ENCODE results near the gene DNAJC18. TPM values are rescaled to one million over a fixed set of nuclear protein-coding genes. Genes with fewer than 3 reads are reported as not detected.
A peak's percentile ranks its signal among the peaks of the same experiment; 100 is the strongest.
"Not testable (repeated sequence)": the region's sequence is repeated elsewhere in the genome, so short reads cannot be mapped to it uniquely, and the experiment has no call there.

The DNAJC18 gene
- 23.0 TPM for polyA plus RNA-seq (ENCODE audit: insufficient read length)

DNA sequence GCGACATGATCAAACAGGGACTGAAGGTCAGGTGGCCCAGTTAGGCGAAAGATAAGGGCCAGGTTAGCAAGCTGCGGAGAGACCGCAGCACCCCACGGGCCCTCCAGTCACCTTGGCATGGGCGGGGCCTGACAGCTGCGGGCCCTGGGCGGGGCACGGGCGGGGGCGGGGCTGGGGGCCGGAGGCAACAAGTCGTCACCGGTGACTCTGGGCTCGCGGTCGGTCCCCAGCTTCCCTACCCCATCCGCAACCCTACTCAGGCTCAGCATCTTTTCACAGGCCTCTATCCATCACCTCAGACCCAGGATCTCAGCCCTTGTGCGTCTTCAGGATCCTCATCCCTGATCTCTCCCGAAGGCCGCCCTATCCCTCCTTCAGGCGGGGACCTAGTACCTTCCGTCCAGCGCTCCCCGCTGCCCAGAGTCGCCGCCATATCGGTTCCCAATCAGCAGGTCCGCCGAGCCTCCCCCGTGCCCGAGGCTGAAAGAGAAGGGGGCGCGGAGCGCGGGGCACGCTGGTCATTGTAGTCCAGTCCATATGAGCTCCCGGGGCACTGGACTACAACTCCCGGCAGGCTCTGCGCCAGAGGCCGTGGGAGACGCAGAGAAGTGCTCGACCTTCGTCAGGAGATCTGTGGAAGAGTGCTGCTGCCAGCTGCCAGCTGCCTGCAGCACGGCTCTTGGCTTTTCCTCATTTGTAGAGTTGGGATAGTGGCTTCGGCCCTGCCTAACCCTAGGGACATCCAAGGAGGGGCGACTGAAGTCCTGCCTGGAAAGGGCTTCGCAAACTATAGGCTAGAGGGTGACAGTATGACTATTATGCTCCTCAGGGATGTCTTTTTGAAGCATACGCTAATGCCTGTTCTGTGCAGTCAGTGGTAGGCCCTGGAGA, at the start of gene DNAJC18:
Gene DNAJC18 (minus strand): TSS at position 513 of the 891 bp plus-strand sequence. CDS start 80 bp downstream, at position 433.
- DNase-seq, result peak; percentile 94

DNA sequence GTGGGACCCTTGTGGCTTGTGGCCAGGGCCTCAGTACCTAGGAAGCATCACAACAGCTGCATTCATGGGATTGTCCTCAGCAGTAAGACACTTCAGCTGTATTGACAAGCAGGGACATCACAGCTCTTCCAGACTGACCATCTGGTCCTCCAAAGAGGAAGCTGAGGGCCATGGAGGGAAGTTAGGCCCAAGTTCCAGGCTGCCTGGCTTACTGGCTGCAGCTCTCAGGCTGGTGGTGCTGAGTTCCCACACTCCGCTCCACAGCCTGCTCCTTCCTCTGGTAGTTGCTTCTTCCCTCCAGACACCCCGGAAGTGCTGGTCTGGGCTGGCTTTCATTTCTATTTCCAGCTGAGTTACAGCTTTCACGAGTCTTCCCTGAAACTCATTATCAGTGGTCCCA, 48.9 kb upstream of the DNAJC18 start:
- DNase-seq, result no peak

DNA sequence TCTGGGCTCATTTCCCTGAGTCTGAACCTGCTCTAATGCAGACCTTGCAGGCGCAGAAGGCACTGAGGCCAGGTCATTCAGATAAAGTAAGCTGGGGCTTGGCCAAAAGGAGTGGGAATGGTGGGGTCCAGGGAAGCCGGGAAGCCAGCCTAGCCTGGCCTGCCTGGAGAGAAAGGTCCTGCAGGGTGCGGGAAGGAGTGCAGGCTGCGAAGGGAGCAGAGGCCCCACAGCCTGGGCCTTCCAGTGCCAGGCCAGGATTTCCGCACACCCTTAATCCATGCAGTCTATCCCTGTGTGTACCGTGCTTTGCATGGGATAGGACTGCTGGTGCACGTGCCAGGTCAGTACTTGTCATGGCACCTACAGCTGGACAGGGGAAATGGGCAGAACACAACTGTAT, 46.9 kb upstream of the DNAJC18 start:
- no peak for DNase-seq

DNA sequence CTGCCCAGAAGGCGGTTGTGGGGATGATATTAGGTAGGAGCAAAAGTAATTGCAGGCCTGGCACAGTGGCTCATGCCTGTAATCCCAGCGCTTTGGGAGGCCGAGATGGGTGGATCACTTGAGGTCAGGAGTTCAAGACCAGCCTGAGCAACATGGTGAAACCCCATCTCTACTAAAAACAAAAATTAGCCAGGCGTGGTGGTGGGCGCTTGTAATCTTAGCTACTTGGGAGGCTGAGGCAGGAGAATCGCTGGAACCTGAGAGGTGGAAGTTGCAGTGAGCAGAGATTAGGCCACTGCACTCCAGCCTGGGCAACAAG, 43.5 kb upstream of the DNAJC18 start:
- DNase-seq, result not testable (repeated sequence)

DNA sequence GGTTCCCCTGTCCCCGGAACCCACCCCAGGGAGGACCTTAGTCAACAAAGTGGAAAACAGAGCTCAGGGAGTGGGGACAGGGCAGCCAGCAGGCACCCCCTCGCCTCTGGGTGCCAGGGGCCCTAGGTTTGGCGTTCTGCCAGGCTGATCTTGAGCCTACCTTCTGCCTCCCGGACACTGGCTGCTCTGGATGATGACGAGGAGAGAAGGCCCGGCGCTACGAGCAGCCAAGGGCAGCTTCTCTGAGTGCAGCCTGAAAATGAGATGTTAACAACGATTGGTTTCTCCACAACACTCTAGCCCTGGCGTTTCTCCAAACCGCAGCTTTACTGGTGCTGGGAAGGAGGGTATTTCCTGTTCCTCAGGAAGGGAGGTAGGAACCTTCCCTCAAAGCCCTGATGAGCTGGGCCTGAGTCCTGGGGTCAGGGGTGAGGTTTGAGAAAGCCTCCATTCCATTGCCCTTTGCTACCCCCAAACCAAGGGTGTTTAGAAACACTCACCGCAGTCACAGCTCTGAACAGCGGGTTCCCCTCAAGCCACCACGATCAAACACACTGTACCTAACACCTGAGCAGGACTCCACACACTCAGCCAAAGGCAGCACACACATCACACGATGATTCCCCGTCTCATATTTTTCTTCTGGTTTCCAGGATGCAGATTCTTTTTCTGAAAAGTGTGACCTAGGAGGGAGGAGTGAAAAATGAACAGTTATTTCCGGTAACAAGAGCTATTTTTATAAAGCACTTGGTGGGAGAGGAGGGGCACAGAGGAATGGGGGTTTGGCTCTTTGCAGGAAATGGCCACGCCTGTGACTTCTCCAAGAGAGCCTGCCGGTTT, 42.9 kb upstream of the DNAJC18 start, which contains the start of gene STING1:
Gene STING1 (minus strand): TSS at position 709 of the 840 bp plus-strand sequence. CDS start 1,054 bp downstream, outside the sequence.
- DNase-seq, result peak; percentile 81

DNA sequence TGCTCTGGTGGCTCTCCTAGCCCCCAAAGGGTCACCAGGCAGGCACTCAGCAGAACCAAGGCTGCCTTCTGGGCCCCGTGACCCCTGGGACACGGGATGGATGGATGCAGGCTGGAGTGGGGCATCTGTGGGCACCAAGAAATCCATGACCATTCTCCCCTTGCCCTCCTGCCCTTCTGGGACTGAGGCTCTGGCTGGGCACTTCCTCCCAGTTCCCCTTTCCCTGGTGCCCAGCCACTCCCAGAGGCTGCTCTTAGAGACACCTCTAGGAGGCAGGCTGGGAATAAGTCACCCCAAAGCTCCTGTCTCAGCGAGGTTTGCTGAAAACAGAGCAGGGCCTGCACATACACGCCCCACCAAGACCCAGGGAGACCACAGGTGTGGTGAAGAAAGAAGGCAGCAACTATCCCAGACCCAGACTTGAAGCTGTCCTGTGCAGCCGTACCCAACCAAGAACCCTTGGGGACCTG, 42.3 kb upstream of the DNAJC18 start:
- no peak for DNase-seq

DNA sequence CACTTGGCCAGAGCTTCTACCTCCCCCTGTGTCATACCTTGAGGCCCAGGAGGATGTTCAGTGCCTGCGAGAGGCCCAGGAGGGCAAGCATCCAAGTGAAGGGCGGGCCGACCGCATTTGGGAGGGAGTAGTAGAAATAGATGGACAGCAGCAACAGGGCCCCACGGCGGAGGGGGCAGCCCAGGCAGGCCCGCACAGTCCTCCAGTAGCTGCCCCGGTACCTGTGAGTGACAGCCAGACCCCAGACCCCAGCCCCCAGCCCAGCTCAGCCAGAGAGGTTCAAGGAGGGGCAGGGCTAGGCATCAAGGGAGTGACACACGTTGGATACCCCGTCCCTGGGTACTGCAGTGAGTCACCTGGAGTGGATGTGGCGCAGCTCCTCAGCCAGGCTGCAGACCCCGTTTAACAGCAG, 41.8 kb upstream of the DNAJC18 start:
- DNase-seq, result peak; percentile 50

DNA sequence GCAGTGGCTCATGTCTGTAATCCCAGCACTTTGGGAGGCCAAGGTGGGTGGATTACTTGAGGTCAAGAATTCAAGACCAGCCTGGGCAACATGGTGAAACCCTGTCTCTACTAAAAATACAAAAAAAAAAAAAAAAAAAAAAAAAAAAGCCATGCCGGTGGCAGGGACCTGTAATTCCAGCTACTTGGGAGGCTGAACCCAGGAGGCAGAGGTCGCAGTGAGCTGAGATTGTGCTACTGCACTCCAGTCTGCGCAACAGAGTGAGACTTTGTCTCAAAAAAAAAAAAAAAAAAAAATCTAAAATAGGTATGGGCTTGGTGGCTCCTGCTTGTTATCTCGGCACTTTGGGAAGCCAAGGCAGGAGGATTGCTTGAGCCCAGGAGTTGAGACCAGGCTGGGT, 40.4 kb upstream of the DNAJC18 start:
- not testable (repeated sequence) for DNase-seq

DNA sequence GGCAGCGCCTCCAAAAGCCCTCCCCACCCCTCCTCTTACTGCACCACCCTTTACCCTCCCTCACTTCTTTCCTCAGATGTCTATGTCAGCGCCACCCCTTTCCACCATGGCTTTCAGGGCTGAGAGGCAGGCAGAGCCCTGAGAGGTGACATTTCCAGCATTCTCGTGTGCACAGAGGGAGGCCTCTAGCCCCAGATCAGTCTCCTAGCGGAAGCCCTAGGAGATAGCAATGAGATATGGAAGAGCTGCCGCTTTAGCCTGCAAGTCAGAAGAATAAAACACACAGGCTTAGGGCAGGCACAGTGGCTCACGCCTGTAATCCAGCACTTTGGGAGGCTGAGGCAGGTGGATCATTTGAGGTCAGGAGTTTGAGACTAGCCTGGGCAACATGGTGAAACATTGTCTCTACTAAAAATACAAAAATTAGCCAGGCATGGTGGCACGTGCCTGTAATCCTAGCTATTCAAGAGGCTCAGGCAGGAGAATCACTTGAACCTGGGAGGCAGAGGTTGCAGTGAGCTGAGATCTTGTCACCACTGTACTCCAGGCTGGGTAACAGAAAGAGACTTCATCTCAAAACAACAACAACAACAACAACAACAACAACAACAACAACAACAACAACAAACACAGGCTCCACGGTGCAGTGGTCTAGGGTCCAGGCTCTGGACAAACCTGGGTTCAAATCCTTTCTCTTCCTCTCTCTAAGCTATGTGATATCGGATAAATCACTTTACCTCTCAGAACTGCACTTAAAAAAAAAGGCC, 39.5 kb upstream of the DNAJC18 start:
- DNase-seq, result not testable (repeated sequence)

DNA sequence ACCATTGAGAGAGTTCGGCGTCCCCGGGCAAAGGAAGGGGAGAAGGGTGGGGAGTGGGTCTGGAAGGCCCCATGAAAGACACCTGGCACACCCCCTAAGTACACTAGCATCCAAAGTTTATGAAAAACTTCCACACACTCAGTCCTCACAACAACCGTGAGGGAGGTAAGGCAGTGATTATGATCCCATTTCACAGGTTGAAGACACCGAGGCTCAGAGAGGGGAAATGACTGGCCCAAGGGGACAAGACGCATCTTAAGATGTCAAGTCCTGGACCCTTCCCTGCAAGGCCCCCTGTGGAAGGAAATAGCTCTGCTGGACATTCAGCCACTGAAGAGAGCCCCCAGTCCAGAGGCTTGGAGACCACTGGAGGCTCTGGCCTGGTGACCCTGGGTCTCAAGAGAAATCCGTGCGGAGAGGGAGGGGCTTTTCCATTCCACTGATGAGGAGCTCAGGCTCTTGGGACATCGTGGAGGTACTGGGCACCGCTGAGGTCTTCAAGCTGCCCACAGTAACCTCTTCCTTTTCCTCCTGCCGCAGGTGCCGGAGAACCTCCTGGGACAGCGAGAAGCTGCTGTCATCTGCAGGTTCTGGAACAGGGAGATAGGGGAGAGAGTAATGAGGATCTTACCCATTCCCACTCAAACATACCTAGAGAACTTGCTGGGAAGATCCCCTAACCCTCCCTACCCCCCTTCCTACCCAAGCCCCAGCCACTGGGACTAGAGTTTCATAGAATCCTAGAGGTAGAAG, 36.7 kb upstream of the DNAJC18 start:
- no peak for DNase-seq

DNA sequence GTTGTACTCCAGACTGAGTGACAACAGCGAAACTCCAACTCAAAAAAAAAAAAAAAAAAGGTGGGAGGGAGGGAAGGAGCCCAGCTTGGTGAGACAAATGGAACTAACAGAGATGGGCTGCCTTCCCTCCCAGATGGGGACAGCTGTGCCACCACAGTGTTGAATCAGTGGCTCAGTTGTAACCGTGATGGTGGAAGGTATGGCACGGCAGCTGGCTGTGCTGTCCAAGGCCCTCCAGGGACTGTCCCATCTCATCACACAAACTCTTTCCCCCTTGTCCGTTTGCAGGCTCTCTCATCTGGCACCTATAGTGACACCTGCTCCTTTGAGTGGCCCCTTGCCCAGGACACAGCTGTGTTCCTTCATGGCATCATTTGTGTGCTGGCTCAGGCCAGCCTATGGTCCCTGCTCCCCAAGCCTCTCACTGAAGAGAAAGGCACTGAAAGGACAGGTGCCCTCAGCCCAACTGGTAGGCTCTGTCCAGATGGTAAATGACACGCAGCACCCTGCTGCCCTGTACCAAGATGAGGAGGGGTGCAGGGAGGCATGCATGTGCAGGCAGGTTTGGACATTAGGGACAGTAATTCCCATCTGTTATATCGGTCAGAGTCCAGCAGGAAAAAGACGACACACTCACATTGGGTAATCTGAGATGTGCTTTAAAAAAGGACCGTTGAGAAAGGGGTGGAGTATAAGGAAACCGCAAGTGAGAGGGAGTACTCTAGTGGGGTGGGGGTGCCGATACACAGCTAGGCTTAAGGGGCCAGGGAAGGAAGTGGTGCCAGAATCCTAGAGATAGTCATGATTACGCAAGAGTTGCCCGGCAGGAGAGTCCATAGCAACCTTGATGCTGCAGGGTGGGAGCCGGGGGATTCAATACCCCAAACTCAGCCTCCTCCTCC, 35.8 kb upstream of the DNAJC18 start:
- no peak for DNase-seq

DNA sequence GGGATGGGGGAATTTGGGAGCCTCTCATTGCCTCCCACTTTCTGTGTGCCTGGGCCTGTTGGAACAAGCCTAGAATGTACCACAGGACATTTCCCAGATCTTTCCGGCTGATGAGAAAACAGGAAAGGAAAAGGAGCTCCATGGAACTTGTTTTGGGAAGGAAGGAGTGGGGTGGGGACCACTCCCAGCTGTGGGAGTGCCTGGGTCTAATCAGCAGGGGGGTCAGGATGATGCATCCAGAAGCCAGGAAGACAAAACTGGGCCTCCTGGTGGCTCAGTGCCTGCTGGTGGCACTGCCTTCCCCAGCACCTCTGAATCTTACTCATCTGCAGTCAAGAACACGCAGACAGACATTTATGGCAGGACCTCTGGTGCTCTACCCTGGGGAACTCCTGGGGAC, 34.2 kb upstream of the DNAJC18 start:
- DNase-seq, result no peak

DNA sequence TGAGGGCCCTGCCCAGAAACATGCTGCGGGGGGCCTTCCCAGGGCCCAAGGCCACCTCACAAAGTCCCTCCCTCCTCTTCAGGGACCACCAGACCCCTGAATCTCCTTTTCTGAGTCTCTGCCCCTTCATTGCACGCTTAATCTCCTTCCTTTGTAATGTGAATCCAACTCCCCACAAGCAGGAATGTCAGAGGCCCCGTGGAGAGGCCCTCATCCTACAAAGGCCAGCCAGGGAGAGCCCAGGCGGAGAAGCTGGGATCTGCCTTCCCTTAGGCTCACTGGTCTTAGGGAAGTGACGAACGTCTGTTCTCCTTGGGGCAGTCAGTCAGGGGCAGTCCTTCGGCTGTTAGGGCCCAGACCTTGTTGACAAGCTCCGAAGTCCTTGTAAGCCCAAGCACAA, 33.8 kb upstream of the DNAJC18 start:
- DNase-seq, result no peak

DNA sequence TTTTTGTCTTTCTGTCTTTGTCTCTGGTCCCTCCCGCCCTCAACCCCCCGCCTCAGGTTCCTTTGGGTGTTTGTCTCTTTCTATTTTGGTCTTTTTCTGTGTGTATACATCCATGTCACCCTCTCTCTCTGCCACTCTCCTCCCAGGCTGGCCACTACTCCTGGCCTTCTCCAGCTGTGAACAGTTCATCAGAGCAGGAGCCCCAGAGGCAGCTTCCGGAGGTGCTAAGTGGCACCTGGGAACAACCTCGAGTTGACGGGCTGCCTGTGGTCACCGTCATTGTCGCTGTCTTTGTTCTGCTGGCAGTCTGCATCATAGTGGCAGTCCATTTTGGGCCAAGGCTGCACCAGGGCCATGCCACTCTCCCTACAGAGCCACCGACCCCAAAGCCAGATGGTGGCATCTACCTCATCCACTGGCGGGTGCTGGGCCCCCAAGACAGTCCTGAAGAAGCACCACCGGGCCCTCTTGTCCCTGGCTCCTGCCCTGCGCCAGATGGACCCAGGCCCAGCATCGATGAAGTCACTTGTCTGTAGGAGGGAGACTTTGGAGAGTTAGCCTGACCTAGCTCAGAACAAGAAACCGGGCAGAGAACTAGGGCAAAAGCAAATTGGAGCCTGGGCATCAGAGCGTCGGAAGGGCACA, 33.2 kb upstream of the DNAJC18 start:
- no peak for DNase-seq

DNA sequence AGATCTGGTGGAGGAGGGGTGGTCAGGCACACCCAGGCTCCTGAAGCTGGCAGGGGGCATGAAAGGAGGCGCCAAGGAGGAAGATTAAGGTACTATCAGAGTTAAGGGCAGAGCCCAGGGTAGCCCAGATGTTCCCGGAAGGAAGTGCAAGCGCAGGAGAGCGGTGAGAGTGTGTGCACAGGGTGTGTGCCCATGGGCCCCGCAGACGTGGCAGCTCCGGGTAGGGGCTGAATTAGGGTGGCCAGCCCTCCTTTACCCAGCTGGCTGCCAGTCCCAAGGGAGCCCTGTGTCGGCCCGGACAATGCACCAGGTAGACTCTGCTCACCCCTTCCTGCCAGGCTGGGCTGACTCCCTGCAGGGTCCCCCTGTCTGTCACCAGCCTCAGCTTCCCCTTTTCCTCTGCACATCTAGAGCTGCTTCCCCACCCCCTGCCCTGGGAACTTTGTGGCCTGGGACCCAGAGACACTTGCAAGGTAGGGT, 31.5 kb upstream of the DNAJC18 start, which contains the start of gene SMIM33:
Gene SMIM33 (plus strand): TSS at position 184 of the 480 bp plus-strand sequence. CDS start 118 bp downstream, at position 302.
- DNase-seq, result no peak

DNA sequence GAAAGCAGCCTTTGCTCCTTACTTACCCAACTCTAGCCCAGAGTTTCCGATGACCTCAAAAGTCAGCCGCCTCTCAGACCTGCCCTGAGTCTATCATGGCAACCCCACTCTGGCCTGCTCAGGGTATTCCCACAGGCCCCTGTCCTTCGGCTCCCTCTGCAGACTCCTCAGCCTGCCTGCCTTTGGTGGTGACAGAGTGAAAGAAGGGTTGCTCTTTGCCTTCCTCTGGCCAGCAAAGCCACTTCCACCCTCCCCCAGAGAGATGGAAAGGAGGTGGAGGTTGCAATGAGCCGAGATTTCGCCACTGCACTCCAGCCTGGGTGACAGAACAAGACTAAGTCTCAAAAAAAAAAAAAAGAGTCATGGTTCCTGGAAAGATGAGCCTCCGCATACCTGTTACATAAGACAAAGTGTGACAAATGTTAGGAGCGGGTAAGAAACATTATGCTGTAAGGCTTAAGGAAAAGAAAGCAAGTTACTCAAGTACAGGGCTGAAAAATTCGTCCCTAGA, 29.2 kb upstream of the DNAJC18 start:
- no peak for DNase-seq

DNA sequence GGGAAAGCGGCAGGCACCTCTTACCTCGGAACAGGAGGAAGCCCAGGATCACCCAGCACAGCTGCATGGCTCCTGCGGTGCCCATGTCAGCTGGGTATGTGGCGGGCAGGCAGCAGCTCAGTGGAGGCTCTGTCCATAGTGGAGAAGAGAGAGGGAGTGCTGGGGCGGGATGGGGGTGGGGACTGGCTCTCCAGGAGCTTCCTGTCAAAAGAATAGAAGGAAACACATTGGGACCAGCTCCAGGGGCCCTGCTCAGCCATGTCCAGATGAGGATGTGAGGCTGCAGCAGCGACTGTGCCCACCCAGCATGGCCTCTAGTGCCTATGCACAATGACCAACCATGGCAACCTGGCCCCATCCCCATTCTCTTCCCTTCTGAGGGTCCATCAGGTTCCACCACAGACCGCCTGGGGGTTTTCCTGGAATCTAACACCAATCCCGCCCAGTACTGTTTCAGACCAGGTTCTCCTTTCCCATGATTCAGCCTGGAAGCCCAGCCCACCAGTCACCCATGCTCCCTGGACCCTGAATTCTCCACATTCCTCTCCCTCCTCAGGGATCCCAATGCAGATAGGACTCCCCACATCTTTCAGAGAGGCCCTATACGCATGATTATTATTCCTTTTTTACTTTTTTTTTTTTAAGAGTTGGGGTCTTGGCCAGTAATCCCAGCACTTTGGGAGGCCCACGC, 23.4 kb upstream of the DNAJC18 start, which contains the start of gene ECSCR:
Gene ECSCR (minus strand): TSS at position 158 of the 691 bp plus-strand sequence. CDS start 73 bp downstream, at position 85.
- DNase-seq, result no peak

DNA sequence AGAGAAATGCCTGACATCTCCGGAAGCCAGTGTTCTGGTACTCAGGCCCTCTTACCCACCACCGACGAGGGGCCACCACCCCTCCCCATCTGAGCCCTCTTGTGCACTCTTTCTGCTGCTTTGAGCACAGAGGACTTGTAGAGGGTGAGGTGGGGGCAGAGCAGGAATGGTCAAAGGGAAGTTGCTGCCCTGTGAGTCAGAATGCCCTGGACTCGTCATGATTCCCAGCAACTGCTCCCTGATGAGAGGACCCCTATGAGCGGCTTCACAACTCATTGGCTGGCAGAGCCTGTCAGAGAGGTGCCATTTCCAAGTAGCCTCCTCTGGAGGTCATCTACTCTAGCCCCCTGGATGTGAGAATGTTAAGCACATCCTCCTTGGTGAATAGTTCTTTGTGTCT, 22.4 kb upstream of the DNAJC18 start:
- no peak for DNase-seq

DNA sequence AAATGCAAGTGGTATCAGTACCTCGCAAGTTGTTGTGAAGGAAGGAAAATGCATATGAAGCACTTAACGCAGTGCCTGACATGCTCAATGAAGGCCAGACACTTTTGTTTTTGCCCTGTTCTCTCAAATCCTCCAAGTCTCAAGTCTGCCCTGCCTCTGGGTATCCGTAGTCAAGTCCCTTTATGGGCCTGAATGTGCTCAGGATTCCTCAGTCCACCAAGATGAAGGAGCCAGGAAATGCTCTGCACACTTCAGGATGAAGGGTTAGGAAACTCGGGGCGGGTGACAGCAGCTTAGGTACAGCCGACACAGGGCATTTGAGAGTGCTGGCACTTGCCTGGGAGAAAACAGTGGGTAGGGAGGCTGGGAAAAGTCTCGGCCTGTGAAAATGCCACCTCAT, 21.9 kb upstream of the DNAJC18 start:
- no peak for DNase-seq

All from hindlimb muscle (tissue), 1 donor.